ENCODE results near the gene RHOD.

The RHOD gene

DNA sequence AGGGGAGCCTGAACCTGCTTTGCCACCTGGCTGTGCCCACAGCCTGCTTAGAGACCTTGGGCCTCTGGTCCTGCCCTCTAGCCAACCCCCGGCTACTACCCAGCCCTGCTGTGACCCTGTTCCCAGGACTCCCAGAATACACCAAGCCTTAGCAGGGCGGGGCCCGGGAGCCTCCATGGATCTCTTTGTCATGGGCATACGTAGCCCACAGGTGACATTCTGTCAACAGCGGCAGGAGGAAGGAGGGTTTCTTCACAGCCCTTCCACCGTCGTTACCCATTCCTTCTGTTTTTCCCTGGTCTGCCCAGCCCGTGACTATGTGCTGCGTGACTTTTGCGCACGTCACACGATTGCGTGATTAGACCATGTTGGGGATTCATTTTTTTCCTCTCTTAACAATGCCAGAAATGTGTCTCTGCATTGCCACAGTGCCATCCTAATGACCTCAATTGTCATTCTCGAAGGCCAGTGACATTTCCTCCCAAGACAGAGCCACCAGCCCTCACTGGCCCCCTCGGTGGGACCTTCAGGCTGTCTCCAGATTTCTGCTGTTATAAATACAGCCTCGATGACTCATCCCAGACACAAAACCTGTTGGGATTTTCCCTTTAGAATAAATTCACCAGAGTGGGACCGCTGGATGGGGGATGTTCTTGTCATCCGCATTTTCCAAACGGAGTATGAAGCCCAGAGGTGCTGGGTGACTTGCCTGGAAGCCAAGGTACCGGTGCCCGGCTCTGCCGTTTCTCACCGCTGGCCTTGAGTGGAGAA lies 24.7 kb upstream of the RHOD start:
- no peak for DNase-seq (ENCODE audit: insufficient read length, low spot score)
- no peak for FAIRE-seq

DNA sequence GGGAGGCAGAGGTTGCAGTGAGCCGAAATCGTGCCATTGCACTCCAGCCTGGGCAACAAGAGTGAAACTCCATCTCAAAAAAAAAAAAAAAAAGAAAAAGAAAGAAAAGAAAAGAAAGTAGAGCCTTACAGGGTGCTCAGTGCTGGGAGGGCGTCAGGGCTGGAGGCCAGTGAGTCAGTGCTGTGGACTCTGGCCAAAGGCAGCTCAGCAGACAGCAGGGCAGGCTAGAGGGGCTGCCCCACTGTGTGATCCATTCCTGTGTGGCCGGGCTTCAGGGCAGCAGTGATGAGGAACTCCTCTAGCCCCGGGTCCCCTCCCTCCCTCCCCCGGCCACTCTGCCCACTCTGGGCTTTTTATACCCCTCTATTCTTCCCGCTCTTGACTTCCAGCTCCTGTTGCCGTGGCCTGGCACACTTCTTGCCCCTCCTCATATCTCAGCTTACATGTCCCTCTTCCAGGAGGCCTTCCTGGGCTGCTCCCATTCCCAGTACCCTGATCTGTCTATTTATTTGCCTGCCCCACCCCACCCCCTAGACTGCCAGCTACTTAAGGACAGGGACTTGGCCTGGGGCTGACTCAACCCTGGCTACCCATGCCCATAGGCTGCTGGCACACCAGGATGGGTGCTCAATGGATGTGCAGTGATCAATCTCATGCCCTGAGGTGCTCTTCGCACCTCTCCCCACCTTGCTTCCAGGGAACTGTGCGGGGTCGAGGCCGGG lies 23.7 kb upstream of the RHOD start:
- FAIRE-seq = no peak

DNA sequence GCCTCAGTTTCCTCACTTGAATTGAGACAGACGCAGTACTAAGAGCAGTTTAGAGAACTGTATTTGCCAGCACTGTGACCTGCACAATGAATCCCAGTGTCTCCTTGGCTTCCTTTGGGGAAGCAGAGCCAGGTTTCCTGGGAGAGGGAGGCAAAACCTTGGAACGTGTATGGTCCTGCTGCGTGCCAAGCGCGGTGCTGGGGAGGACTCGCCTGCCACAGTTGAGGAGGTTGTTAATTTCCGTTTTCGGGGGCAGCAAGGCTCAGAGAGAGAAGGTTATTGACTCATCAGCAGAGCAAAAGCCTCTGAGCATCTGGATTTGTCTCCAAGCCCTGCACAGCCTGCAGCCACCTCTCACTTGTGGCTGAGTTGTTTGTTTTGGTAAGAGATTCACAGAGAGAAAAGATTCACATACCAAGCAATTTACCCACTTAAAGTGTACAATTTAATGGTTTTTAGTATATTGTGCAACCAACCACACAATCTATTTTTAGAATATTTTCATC lies 22.9 kb upstream of the RHOD start:
- FAIRE-seq = no peak
- DNase-seq (ENCODE audit: insufficient read length, low spot score) = no peak

More for the DNA sequence above, 23.7 kb upstream of the RHOD start:
- DNase-seq (ENCODE audit: insufficient read length, low spot score) = no peak

DNA sequence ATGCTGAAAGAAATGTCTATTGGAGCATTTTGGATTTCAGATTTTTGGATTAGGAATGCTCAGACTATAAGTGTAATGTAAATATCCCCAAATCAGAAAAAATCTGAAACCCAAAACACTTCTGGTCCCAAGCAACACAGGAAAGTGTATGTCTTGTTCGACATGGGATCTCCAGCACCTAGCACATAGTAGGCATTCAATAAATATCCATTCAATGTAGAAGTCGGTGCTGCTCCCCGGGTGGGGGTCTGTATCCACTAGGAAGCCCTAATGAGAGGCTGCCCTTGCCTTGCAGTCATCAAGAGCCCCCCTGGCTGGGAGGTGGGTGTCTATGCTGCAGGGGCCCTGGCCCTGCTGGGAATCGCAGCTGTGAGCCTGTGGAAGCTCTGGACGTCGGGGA lies 22.3 kb upstream of the RHOD start:
- DNase-seq (ENCODE audit: insufficient read length, low spot score) (no peak), FAIRE-seq (no peak)

DNA sequence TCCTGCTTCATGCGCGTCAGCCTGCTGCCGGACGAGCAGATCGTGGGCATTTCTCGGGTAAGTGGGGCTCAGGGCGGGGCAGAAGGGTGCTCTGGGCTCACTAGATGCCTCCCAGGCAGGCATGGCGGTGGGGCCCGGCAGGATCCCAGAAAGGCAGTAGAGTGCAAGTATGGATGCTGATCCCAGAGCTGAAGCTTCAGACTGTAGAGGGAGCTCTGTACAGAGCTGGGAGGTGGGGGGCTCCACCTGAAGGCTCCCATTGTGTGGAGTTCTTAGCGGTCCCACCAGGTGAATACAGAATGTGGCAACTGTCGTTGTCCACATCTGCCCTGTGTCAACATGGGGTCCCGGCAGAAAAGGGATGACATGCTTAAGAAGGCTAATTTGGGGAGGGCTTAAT lies 16.5 kb upstream of the RHOD start:
- FAIRE-seq = no peak
- DNase-seq (ENCODE audit: insufficient read length, low spot score) = no peak

DNA sequence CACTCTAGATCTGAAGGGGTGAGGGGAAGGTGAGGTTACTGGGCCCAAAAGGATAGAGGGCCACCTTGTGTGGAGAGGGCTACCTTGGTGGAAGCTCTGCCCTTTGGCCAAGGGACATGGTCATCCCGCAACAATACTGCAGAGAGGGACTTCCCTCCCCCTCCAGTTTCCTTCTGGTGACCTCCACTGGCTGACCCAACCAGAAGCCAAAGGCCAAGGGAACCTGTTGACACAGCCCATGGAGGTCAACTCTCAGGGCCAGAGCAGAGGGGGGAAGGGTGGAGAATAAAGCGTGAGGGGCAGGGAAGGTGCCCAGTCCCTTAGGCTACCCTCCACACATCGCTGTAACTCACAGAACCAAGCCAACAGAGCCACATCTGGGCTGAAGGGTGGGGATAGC lies 15.0 kb upstream of the RHOD start:
- DNase-seq (ENCODE audit: insufficient read length, low spot score) = no peak
- no peak for FAIRE-seq

DNA sequence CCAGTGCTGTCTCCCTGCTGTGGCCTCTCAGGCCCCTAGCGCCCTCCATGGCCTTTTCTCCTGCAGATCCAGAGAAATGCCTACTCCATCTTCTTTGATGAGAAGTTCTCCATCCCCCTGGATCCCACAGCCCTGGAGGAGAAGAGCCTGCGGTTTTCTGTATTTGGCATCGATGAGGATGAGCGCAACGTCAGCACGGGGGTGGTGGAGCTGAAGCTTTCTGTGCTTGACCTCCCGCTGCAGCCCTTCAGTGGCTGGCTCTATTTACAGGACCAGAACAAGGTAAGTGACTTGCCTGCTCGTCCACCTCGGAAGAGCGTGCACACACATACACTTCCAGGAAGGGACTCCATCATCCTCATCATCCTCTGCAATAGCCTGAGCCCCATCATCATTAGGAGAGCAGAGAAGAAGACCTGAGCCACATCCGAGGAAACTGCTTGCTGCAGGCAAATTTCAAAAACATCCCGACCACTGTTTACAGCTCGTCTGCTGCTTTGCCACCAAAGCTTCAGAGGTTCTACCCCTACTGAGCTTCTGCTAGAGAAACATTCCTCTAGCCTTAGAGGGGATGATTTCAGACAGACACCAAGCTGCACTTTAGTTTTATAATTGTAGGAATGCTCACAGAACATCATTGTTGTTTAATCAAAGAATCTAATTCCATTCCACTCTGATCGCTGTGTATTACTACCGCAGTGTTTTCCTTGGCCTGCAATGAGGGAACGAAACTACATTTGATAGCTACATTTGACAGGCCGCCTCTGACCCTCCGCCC lies 12.9 kb upstream of the RHOD start:
- FAIRE-seq = no peak
- no peak for DNase-seq (ENCODE audit: insufficient read length, low spot score)

DNA sequence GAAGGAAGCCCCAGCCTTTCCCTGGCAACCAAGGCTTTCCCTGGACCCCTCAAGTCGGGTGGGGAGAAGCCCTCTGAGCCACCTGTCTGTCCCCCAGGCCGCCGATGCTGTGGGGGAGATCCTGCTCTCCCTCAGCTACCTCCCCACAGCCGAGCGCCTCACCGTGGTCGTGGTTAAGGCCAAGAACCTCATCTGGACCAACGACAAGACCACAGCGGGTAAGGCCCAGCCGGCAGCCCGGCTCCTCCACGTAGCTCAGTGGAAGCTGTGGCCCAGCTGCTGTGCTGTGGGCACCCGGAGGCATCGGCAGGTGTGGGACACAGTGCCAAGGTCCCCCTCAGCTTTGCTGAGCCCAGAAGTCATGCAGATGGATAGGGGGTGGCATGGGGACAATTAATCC lies 12.2 kb upstream of the RHOD start:
- DNase-seq (ENCODE audit: insufficient read length, low spot score) (no peak), FAIRE-seq (no peak)

DNA sequence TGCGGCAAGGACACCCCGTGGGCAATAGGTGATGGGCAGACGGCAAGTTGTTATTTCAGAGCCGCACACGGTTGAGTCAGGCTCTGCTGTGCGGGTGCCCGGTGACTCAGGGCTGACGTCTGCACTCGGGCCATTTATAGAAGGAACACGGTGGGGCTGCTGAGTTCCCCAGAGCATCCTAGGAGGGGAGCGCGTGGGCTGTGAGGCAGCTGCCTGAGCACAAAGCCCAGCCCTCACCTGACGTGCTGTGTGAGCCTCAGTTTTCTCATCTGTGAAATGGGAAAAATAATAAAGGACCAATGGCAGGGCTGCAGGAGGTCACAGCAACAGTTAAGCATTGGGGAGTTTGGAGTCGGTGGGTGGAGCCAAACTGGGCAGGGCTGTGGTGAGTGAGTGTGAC lies 11.3 kb upstream of the RHOD start:
- FAIRE-seq = no peak
- DNase-seq (ENCODE audit: insufficient read length, low spot score) = no peak

DNA sequence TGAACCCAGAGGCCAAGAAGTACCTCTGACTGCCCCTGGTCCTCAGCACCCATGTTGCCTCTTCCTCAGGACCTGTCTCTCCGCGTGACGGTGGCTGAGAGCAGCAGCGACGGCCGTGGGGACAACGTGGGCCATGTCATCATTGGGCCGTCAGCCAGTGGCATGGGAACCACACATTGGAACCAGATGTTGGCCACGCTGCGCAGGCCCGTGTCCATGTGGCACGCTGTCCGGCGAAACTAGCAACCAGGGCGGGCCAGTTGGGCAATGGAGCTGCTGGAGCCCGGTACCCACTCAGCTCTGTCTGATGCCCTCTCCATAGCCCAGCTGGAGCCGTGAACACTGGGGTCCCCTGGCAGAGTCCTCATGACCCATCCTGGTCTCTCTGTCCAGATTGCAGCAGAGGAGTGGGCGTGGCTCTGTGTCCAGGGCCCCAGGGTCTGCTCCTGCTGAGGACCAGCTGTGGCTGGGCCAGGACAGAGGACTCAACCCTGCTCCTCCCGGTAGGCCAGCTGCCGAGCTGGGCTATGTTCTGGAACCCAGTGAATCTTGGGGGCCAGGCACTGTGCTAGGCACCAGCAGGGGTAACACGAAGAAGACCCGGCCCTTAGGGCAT lies 8.0 kb upstream of the RHOD start:
- no peak for FAIRE-seq

DNA sequence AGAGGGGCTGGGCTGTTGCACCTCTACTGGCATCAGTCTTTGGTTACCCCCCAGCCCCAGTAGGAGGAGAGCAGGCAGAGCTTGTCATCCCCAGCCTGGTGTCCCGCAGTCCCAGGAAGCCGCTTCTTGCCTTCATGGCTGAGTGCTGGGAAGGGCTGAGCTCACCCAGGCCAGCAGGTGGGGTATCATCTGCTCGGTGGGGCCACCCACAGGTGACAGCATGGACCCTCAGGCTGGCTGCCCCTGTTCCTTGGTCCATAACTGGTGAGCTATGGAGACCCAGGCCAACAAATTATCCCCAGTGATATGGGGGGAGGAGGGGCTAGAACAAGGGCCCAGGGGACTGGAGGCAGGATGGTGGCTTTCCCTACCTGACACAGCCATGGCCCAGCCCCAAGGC lies 6.5 kb upstream of the RHOD start:
- no peak for DNase-seq (ENCODE audit: insufficient read length, low spot score)

More for the DNA sequence above, 8.0 kb upstream of the RHOD start:
- no peak for DNase-seq (ENCODE audit: insufficient read length, low spot score)

DNA sequence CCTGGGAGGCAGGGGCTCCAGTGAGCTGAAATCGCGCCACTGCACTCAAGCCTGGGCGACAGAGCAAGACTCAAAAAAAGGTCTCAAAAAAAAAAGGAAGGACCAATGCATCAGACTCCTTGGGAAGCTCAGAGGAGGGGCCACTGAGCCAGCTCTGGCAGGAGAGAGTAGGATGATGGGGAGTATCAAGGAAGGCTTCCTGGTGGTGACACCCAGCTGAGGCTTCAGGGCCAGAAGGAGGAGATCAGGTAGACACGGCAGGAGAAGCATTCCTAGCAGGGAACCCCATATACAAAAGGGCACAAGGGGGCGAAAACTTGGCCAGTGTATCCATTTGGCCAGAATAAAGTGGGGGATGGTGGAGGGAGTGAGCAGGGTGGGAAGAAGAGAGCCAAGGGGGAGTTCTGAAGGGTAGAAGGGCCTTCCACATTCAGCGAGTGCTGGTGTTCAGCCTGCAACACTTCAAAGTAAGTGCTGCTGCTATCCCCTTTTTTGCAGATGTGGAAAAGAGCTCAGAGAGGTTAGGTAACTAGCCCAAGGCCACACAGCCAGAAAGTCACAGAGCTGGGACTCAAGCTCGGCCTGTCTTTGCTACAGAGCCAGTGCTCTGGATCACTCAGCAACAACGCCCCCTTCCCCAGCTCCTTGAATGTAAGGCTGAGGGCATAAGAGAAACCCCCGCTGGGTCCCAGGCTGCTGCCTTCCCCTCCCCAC lies 5.3 kb upstream of the RHOD start:
- FAIRE-seq (no peak), DNase-seq (ENCODE audit: insufficient read length, low spot score) (no peak)

More for the DNA sequence above, 6.5 kb upstream of the RHOD start:
- FAIRE-seq = no peak

DNA sequence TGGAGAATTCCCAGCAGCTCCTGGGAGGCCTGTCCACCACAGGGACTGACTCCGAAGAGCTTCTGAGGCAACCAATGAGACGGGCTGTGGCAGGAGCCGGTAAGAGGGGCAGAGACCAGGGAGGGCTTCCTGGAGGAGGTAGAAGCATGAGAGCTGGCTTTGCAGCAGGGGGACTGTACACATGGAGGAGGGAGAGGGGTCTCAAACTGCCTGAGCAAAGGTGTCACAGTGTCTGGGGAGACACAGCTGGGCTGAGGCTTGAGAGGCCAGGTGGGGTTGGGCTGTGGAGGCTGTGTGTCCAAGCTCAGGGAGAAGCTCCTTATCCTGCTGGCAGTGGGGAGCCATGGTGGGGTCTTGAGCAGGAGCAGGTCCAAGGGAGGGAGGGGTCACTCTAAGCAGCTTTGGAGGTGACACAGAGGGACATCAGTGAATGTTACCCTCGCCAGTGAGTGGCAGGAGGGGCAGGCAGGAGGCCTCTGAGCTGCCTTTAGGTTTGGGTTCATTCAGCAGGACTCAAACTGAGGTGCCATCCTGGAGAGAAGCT lies 4.6 kb upstream of the RHOD start:
- FAIRE-seq (no peak), DNase-seq (ENCODE audit: insufficient read length, low spot score) (no peak)

DNA sequence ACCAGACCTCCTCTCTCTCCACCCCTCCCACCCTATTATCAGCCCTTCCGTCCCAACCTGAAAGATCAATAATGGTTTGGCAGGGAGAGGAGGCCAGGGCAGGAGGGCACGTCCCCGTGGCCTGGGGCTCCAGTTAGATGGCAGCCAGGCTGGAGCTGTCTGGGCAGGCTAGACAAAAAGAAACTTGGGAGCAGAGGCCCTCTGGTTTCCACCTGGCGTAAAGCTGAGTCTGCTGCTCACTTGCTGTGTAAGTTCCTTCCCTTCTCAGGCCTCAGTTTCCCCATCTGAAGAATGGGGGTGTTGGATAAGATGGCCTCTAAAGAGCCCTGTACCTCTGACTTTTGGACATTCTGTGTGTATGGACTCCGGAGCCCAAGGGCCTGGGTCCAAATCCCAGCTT lies 3.8 kb upstream of the RHOD start:
- no peak for FAIRE-seq

DNA sequence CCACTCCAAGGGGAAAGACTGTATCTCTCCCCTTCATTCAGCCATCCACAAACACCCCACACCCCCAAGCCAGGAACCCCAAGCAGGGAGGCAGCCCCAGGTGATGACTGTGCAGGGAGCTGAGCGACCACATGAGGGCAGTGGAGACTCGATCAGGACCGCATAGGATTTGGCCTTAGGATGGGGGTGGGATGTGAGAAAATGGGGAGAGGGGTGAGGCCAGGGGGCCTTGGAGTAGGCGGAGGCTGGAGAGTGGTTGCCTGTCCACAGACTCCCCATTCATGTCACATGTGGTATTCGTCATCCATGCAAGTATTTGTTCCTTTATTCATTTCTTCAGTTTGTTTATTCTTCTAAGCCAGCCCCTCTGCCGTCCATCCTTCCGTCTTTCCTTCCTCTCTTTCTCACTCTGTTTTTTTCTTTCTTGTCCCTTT lies 2.7 kb upstream of the RHOD start:
- FAIRE-seq (peak; percentile 91), DNase-seq (ENCODE audit: insufficient read length, low spot score) (peak; percentile 75)

More for the DNA sequence above, 3.8 kb upstream of the RHOD start:
- DNase-seq (ENCODE audit: insufficient read length, low spot score) = no peak

DNA sequence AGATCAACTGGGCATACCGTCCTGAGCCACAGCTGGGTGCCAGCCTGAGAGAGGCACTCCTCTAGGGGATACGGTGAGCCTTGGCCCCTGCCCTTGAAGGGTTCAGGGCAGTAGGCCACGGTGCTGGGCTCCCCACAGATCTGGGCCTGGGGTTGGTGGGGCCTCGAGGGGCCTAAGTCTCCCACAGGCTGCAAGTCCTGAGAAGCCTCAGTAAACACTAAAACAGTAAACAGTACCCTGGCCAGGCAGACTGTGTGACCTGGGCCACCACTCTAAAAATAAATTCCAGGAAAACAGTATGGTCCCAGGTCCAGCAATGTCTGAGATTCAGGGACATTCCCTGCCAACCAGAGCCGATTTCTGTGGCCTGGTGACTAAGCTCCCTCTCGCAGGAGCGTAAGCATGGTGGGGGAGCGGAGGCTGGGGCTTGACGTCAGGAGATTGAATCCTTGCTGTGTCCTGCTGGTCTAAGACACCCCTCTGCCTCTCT lies 2.3 kb upstream of the RHOD start:
- DNase-seq (ENCODE audit: insufficient read length, low spot score) (no peak), FAIRE-seq (no peak)

DNA sequence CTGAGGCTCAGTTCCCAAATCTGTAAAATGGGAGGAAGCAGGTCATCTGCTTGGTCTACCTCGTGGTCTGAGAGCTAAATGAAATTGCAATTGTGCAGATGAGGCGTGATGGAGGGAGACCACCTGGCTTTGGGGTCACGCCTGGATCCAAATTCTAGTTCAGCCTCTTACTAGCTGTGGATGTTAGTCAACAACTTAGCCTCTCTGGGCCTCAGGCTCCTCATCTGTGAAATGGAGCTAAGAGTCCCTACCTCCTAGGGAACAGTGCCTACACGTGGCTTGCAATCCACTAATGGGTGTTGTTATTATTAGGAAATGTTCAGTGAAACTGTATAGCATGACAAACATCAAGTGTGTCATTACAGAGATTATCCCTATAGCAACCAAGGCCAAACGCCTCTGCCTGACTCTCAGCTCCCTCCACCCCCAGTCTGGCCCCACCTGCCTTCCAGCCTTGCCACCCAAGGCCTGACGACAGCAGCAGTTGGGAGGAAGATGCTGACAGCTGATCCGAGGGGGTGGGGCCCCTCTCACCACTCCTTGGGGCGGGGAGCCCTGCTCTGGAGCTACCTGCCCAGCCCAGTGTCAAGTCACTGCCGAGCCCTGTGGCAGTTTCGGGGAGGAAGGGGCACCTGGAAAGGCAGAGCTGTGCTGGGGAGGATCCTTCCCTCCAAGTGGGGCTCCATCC lies 1.7 kb upstream of the RHOD start:
- FAIRE-seq = no peak
- DNase-seq (ENCODE audit: insufficient read length, low spot score) = no peak

DNA sequence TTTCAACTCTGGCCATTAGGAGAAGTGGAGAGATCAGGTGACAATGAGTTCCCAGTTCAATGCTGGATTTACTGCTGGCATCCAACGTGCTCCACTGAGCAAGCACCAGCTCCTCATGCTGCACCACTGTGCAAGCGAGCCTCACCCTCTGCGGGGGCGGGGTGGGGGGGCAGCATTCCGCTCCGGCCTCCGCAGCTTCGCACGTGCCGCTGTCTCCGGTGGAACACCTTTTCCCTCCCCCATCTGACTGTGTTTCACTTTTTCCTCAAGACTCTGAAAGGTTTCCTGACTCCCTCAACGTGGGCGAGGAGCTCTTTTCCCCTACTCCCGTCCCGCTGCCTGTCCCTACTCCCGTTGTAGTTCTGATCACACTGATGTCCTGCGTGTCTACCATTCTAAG lies 835 bp upstream of the RHOD start:
- DNase-seq (ENCODE audit: insufficient read length, low spot score) (no peak), FAIRE-seq (no peak)

DNA sequence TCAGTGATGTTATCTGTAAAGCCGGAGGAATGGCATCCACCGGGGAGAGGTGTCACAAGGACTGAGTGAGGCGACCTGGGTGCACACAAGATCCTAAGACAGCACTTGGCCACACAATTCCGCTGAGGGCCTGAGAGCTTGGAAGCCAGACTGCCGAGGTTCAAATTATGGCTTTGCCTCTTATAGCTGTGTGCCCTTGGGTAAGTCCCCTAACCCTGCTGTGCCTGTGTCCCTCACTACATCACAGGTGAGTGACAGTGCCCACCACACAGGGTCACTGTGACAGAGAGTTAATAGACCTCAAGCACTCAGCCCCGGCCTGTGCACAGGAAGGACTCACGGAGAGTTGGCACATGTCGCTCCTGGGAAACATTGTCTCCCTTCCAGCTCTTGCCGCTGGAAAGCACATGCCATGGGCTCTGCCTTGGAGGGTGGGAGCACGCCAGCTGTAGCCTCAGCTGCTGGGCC lies 592 bp downstream of the RHOD start:
- DNase-seq (ENCODE audit: insufficient read length, low spot score) (no peak), FAIRE-seq (no peak)

All from GM19239 (cell line).